NOMO-1 (cell line): ENCODE measurements around the gene PKIG.
"Not testable (repeated sequence)": the region's sequence is repeated elsewhere in the genome, so short reads cannot be mapped to it uniquely, and the experiment has no call there.

Experiments
- DNase-seq, 2 experiments: peaks; one replicate each; lab custom pipeline; 2025; ENCODE audit not compliant: unreplicated experiment in 2 of 2; lab: John Stamatoyannopoulos, UW

Gene PKIG

GRCh38 chr20:44571362-44571988 is 10.9 kb upstream of the PKIG start:
- no peak for DNase-seq

GRCh38 chr20:44572551-44573500 is 9.6 kb upstream of the PKIG start:
- DNase-seq: no peak

DNA sequence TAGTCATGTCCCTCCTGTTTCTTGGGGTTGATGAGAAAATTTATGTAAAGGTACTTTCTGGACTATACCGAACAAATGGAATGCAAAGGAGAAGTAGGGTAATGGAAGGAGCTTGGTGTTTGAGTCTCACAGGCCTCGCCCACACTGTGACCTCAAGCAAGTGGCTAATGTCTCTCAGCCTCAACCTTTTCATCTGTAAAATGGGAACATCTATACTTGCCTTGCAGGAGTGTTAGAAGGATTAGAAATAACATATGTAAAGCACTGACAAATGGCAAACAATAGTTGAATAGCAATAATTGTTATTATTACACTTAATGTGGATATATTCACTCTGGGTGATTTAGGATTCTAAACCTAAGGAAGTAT is 8.9 kb upstream of the PKIG start:
- no peak for DNase-seq

DNA sequence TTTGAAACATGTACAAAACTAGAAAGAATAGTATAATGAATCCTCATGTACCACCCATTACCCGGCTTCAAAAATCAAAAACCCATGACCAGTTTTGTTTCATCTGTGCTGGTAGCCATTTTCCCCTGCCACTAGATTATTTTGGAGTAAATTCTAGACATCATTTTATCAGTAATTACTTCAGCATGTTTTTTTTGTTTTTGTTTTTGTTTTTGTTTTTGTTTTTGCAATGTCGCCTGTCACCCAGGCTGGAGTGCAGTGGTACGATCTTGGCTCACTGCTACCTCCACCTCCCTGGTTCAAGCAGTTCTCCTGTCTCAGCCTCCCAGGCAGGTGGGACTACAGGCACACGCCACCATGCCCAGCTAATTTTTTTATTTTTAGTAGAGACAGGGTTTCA is 8.0 kb upstream of the PKIG start:
- DNase-seq: no peak

GRCh38 chr20:44576297-44576696 is 6.1 kb upstream of the PKIG start:
- peak; percentile 80 to 87 for DNase-seq

- no peak for DNase-seq
These were observed 2.9 kb upstream of the PKIG start for GRCh38 chr20:44579313-44580081.

DNA sequence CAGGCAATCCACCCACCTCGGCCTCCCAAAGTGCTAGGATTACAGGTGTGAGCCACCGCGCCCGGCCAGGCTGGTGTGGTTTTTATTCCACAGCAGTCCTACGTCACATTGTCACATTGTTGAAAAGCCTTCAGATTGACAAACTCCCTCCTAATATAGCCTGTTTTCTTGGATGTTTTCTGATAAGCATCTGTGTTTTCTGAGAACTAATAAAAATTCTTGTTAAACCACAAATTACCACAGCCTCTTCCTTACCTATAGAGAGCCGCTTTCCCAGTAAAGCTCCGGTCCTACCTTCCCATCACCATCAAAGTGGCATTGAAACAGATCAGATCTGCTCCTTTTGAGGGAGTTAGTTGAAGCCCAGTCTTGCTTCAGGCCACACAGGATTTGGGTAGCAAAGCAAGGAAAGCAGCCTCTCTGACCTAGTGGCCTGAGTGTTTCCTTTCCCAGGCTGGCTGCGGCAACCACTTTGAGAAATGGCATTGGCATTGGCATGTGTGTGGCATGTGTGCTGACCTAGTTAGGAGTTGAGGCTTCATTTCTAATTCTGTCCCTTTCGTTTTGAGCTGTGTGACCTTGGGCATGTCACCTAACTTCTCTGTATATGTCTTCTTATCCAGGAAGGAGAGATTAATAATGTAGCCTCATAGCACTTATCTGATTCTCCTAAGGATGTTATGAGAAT is 1.7 kb upstream of the PKIG start:
- no peak for DNase-seq

DNA sequence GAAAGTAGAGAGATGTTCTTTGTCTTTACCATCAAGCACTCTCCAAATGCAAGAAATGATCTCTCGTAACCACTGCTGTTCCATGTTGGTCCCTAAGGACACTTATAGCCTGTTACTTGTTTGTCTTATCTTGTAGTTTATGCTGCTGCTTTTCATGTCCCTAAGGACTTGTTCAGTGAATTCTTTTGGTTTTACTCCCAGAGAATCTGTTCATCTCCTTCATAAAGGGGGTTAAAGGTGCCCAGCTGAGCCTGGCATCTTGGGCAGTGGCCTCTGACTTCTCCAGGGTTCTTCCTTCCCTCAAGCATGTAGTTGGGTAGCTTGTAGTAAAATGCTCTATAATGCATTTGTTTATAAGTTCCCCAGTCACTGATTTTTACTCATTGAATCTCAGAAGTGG is 864 bp upstream of the PKIG start:
- DNase-seq: no peak

GRCh38 chr20:44583157-44583556 is 778 bp downstream of the PKIG start:
- DNase-seq: no peak

- DNase-seq: no peak
These were observed 1.8 kb downstream of the PKIG start for GRCh38 chr20:44584162-44584561.

GRCh38 chr20:44585057-44585963 is 2.9 kb downstream of the PKIG start:
- no peak for DNase-seq

DNA sequence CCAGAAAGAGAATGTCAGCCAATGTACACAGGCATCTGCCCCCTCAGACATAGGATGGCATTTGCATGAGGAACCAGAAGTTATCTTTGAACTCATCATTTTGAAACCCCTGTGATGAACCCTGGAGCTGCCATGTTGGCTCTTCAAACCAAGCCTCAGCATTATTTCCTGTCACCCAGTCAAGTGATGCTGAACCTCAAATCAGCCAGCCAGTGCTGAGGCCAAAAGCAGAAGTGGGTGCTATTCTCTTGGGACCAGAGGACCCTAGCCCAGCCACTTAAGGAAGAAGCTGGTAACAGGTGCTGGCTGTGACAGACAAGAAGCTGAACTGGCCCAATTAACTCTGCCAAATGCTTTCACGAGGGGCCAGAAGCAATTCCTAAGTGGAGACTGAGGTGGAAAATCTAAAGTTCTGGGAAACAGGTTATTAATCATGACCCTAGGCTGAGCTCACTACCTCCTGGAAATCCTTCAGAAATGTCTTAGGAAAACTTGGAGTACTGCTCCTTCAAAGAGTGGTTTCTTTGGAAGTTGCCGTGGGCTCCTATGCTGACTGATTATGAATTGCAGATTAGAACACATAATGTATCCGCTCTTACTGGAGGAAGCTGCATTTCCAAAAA is 4.0 kb downstream of the PKIG start:
- peak in 1 of 2 experiments; percentile 10 for DNase-seq

DNA sequence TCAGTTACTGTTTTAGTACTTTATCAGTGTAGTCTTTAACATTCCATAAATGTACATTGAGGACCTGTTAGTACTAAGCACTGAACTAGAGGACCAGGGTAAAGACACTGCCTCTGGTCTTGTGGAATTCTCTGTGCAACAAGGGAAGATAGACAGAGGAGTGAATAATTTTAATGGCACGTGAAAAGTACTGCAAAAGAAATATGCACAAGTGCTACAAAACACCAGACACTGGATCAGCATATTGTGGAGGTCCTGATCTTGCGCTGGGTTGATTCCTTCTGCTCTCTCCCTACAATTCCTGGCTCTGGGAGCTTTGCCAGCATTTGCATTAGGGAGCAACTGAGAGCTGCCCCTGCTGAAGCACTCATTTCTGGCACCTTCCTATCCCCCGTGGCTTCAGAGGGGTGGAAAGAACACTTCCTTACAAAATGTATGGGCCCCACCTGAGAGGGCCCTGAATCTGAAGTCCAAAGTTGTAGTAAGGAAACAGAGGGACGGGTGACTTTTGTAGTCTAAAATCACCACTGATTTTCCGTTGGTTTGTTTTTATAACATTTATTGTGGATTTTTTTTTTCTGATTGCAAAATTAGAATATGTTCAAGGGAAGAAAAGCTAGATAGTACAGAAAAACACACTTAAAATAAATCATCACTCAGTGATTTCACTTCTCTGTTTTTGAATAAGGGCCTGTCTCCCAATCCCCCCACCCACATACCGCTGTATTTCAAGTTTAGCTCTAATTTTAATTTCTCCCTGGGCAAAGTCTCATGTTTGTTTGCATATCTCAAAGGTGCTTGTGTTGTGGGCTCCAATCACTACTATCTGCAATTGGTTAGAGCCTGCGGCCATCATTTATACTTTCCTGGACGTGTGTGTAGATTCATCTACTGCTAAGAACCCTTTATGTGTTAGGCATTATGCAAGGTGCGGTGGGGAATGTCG is 4.9 kb downstream of the PKIG start:
- DNase-seq: peak in 1 of 2 experiments; percentile 41

- DNase-seq: not testable (repeated sequence)
These were observed 5.9 kb downstream of the PKIG start for GRCh38 chr20:44588321-44588720.

GRCh38 chr20:44589537-44589936 is 7.2 kb downstream of the PKIG start:
- no peak for DNase-seq

DNA sequence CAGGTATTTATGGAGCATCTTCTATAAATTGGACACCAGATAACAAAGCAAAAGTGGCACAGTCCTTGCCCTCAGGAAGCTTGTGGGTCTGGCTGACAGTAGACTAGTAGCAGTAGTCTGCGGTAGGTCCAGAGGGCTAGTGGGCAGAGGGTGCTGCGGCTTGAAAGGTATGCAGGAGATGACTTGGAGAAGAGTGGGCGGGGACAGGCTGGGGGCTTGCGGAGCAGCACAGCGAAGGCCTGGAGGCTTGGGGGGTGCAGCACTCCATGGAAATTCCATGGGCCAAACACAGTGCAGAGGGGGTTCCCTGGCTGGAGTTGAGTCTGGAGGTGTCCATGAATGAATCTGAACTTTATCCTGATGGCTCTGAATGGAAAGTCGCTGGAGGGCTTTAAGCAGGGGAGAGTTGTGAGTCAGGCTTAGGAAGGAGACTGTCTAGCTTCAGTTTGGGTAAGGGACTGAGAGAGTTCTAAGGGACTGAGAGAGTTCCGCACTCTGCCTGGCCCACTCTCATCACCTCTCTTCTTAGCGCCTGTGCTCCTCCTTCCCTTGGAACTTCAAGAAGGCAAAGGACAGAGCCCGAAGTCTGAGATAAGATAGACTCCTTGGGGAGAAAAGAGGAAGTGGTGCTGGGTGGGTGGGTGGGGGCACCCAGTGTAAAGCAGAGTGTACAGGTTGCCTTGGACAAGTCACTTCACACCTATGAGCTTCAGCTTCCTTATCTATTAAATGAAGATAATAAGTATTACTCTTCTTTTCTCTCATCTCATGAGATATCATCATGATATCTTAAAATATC is 8.8 kb downstream of the PKIG start:
- DNase-seq: no peak

- no peak for DNase-seq
These were observed 10.0 kb downstream of the PKIG start for GRCh38 chr20:44592366-44592765.
